HepG2 (cell line): Measurements from ENCODE around the gene KIF24. TPM values are rescaled to one million over a fixed set of nuclear protein-coding genes. Genes with fewer than 3 reads are reported as not detected.

ENCODE experiments used
- ATAC-seq: fragments of 200-7000 bp; cut with Tn5 transposase; 3 replicates; pipeline ENCODE4 v1.9.1; 2020; ENCODE audit warnings: mild to moderate bottlenecking, moderate library complexity
- BruUV-seq: library from RNA; stranded (reverse); fragments of 400-500 nt; replicated peaks from 2 replicates; lab custom pipeline; 2021; lab: Mats Ljungman, UMichigan
- CTCF ChIA-PET: fragments of 300-600 bp; formaldehyde crosslinking; extraction: SDS; loops from one replicate; lab custom pipeline; 2021; ENCODE audit warnings: low total read pairs, inconsistent platforms, low intra/inter-chr PET ratio; lab: Yijun Ruan, JAX
- POLR2A ChIA-PET: fragments of 350-600 bp; sonication (Branson Sonifier 250); formaldehyde crosslinking; loops from one replicate; lab custom pipeline; 2020; ENCODE audit warnings: antibody characterized with exemption, inconsistent platforms; lab: Yijun Ruan, JAX
- DNase-seq: peaks from one replicate; pipeline ENCODE4 v3.0.0-alpha.2; 2015; ENCODE audit warnings: low spot score
- FAIRE-seq: peaks from 3 replicates; lab custom pipeline; 2011; peaks lifted over from hg19 to GRCh38; lab: Jason Lieb, UNC
- H2AFZ ChIP-seq: one replicate; pipeline ENCODE4 v1.6.1; 2011; ENCODE audit warnings: low read length, inconsistent platforms
- H3K27ac ChIP-seq: fragments of 300-600 bp; 3 replicates; pipeline ENCODE4 v1.8.0; 2011; ENCODE audit warnings: mixed run types, mild to moderate bottlenecking, mixed read lengths, low read length, inconsistent platforms; ENCODE audit not compliant: insufficient read depth; ENCODE audit errors: extremely low read length
- H3K27me3 ChIP-seq, 2 experiments: fragments of 200-600 bp in 1 of 2; 2 replicates in 1 of 2; 3 replicates in 1 of 2; pipeline versions ENCODE4 v1.6.0 to v1.8.0; 2011; ENCODE audit warnings: low read length in 2 of 2, mild to moderate bottlenecking in 2 of 2, moderate library complexity in 2 of 2, inconsistent platforms in 1 of 2; ENCODE audit not compliant: insufficient read depth in 2 of 2, control insufficient read depth in 1 of 2
- H3K36me3 ChIP-seq, 2 experiments: fragments of 200-600 bp in 1 of 2; replicated peaks in 1 of 2; 2 replicates in 1 of 2; 3 replicates in 1 of 2; pipeline versions ENCODE4 v1.5.1 to v1.8.0; 2011; ENCODE audit warnings: low read length in 2 of 2, inconsistent platforms in 1 of 2; ENCODE audit not compliant: insufficient read depth in 2 of 2, control insufficient read depth in 1 of 2
- H3K4me1 ChIP-seq: 2 replicates; pipeline ENCODE4 v1.5.1; 2012; ENCODE audit warnings: low read length, inconsistent platforms; ENCODE audit not compliant: insufficient read depth
- H3K4me2 ChIP-seq: 2 replicates; pipeline ENCODE4 v1.6.0; 2011; ENCODE audit warnings: low read depth, low read length, inconsistent platforms
- H3K4me3 ChIP-seq, 3 experiments: fragments of 200-600 bp in 1 of 3; sonication (generic), shearing (Covaris generic) in 1 of 3; replicated peaks in 1 of 3; 2 replicates each; pipeline ENCODE4 v1.5.1; 2011 to 2016; ENCODE audit warnings: low read length in 3 of 3, inconsistent platforms in 2 of 3, low read depth in 2 of 3, mild to moderate bottlenecking in 2 of 3, control low read depth in 1 of 3, mixed read lengths in 1 of 3; ENCODE audit not compliant: insufficient read depth in 1 of 3
- H3K79me2 ChIP-seq: one replicate; pipeline ENCODE4 v1.6.1; 2011; ENCODE audit warnings: low read length, inconsistent platforms; ENCODE audit not compliant: insufficient read depth
- H3K9ac ChIP-seq: 2 replicates; pipeline ENCODE4 v1.6.0; 2011; ENCODE audit warnings: mild to moderate bottlenecking, low read depth, low read length, inconsistent platforms; ENCODE audit not compliant: insufficient read depth
- H3K9me3 ChIP-seq: 2 replicates; pipeline ENCODE4 v1.5.1; 2012; ENCODE audit warnings: mild to moderate bottlenecking, low read length
- H4K20me1 ChIP-seq: 2 replicates; pipeline ENCODE4 v1.6.0; 2011; ENCODE audit warnings: inconsistent platforms, mild to moderate bottlenecking, low read length, moderate library complexity; ENCODE audit not compliant: insufficient read depth
- DBP ChIP-seq: sonication (generic); formaldehyde crosslinking; IDR thresholded peaks from 2 replicates; pipeline ENCODE4 v1.4.0; 2020; ENCODE audit warnings: missing genetic modification reagents; ENCODE audit errors: not compliant biosample characterization
- E2F5 ChIP-seq: sonication (generic); formaldehyde crosslinking; conservative IDR thresholded peaks from 2 replicates; pipeline ENCODE4 v1.4.0; 2020; ENCODE audit warnings: missing genetic modification reagents
- HMGA1 ChIP-seq: sonication (generic); formaldehyde crosslinking; conservative IDR thresholded peaks from 2 replicates; pipeline ENCODE4 v1.4.0; 2020; ENCODE audit warnings: missing genetic modification reagents
- IRF2 ChIP-seq: IDR thresholded peaks from 2 replicates; pipeline ENCODE4 v1.6.1; 2018; ENCODE audit warnings: missing genetic modification reagents, missing compliant biosample characterization
- KDM5B ChIP-seq: sonication (generic); formaldehyde crosslinking; IDR thresholded peaks from 2 replicates; pipeline ENCODE4 v1.4.0; 2020; ENCODE audit warnings: missing genetic modification reagents, mild to moderate bottlenecking, borderline replicate concordance
- KLF12 ChIP-seq: sonication (generic); formaldehyde crosslinking; IDR thresholded peaks from 2 replicates; pipeline ENCODE4 v1.4.0; 2020; ENCODE audit warnings: missing genetic modification reagents, borderline replicate concordance
- MIER2 ChIP-seq: IDR thresholded peaks from 2 replicates; pipeline ENCODE4 v1.6.1; 2016; ENCODE audit warnings: missing biosample characterization, missing genetic modification reagents
- NR2F2 ChIP-seq: IDR thresholded peaks from 2 replicates; pipeline ENCODE4 v1.6.1; 2012; ENCODE audit warnings: low read depth, inconsistent platforms, borderline replicate concordance
- PCBP2 ChIP-seq: fragments of 200-400 bp; formaldehyde crosslinking; optimal IDR thresholded peaks from 2 replicates; pipeline ENCODE3; 2018; ENCODE audit warnings: low read length, low read depth; ENCODE audit not compliant: poor library complexity, severe bottlenecking
- ZNF564 ChIP-seq: sonication (generic); formaldehyde crosslinking; IDR thresholded peaks from 2 replicates; pipeline ENCODE4 v1.8.1; 2023; ENCODE audit warnings: mild to moderate bottlenecking, missing genetic modification reagents
- WGBS: methylation state at CpG from one replicate; pipeline ENCODE4 v1.1.6; 2017; ENCODE audit warnings: low lambda C conversion rate; 5-methylcytosine and 5-hydroxymethylcytosine counted together
- in situ Hi-C: cut with HindIII; loops from 2 replicates; pipeline ENCODE4 v1.10.0; 2017; ENCODE audit warnings: low pct_unique_long_range_greater_than_20kb; ENCODE audit not compliant: extremely low pct_ligation_motif_present
- intact Hi-C: fragments of 100-400 bp; cut with micrococcal nuclease; formaldehyde crosslinking; loops from one replicate; pipeline ENCODE4 v1.10.0; 2022; ENCODE audit not compliant: unreplicated experiment
- polyA plus RNA-seq, 8 experiments: library from polyadenylated mRNA; depleted of rRNA in 3 of 8; stranded (reverse) in 7 of 8; unstranded in 1 of 8; fragments of >200 nt; fragmentation: Illumina TruSeq in 4 of 8; extraction: Trizol in 4 of 8; gene quantifications; 2 replicates each; pipeline versions ENCODE4 v1.2.1 to v1.2.3, GENCODE V29; 2011 to 2016; ENCODE audit warnings: low read depth in 4 of 8, missing spikeins in 1 of 8, mixed read lengths in 1 of 8; ENCODE audit not compliant: insufficient read depth in 1 of 8
- total RNA-seq, 5 experiments: library from RNA; depleted of rRNA; stranded (reverse); fragments of >200 nt; fragmentation: Illumina TruSeq; extraction: Trizol; gene quantifications; 2 replicates each; pipeline ENCODE4 v1.2.3, GENCODE V29; 2016; ENCODE audit warnings: low read depth in 1 of 5

The KIF24 gene
- total and polyA plus RNA-seq, 2 of the 13 experiments (the other 11 are each of a cell fraction or from before 2014, with no cell fraction given): 1.1 to 3.0 TPM

GRCh38 chr9:34310215-34310614, 18.9 kb downstream of the KIF24 start:
- peaks cover 8% of the 10 kb centered on the region for H3K4me1 ChIP-seq
- BruUV-seq: no TSS peak
- H2AFZ ChIP-seq: no peak overlapping the region
- ChIA-PET POLR2A (no interaction called here), CTCF (no interaction called here)
- no peaks in the 10 kb centered on the region for H4K20me1 ChIP-seq
- FAIRE-seq (no peak), DNase-seq (no peak)
- 100% methylated on average over 1 of the region's 1 CpG for WGBS
- no peak overlapping the region for H3K27ac ChIP-seq
- in situ Hi-C loops: no loop called here
- no peaks in the 10 kb centered on the region for H3K27me3 ChIP-seq
- intact Hi-C loops: no loop called here
- no peak overlapping the region for H3K4me3 ChIP-seq
- H3K4me2 ChIP-seq: no peak overlapping the region
- H3K9me3 ChIP-seq: no peaks in the 10 kb centered on the region
- no peaks in the 10 kb centered on the region for H3K79me2 ChIP-seq
- no peaks in the 10 kb centered on the region for H3K36me3 ChIP-seq
- TF ChIP-seq ZNF564 (no peak), IRF2 (CRISPR knock-in tag) (no peak), NR2F2 (no peak), DBP (no peak), KDM5B (CRISPR knock-in tag) (no peak), KLF12 (CRISPR knock-in tag) (no peak), HMGA1 (no peak), MIER2 (CRISPR knock-in tag) (no peak), E2F5 (CRISPR knock-in tag) (no peak), PCBP2 (no peak)
- TF ChIP-seq, all 625 proteins: peak for 0
- H3K9ac ChIP-seq: no peak overlapping the region
- ATAC-seq: no peak
